Neural cell (in vitro differentiated cells): ENCODE results near the gene L3MBTL2. TPM values are rescaled to one million over a fixed set of nuclear protein-coding genes. Genes with fewer than 3 reads are reported as not detected.

ENCODE experiments used
- H2AFZ ChIP-seq: fragments of 200-600, 300-800 bp; sonication (generic), shearing (Covaris generic); 2 replicates; pipeline ENCODE4 v1.6.0; 2014; ENCODE audit warnings: low read depth, mild to moderate bottlenecking, antibody characterized with exemption, low read length, moderate library complexity
- H3F3A ChIP-seq: fragments of 200-600 bp; shearing (Covaris generic); 2 replicates; pipeline ENCODE4 v1.6.1; 2016; ENCODE audit warnings: mild to moderate bottlenecking, moderate library complexity, mixed read lengths, antibody characterized with exemption, low read length; ENCODE audit not compliant: insufficient read depth, poor library complexity, severe bottlenecking
- H3K27ac ChIP-seq: fragments of 200-600, 300-800 bp; sonication (generic), shearing (Covaris generic); 2 replicates; pipeline ENCODE4 v1.5.1; 2014; ENCODE audit warnings: mild to moderate bottlenecking, low read length, moderate library complexity
- H3K27me3 ChIP-seq: fragments of 300-800, 200-600 bp; sonication (generic), shearing (Covaris generic); 2 replicates; pipeline ENCODE4 v1.6.0; 2014; ENCODE audit warnings: mild to moderate bottlenecking, low read depth, low read length, moderate library complexity; ENCODE audit not compliant: insufficient read depth
- H3K36me3 ChIP-seq: fragments of 300-800, 200-600 bp; sonication (generic), shearing (Covaris generic); 2 replicates; pipeline ENCODE4 v1.5.1; 2014; ENCODE audit warnings: mild to moderate bottlenecking, antibody characterized with exemption, low read length, moderate library complexity; ENCODE audit not compliant: insufficient read depth
- H3K4me2 ChIP-seq: fragments of 300-800, 200-600 bp; sonication (generic), shearing (Covaris generic); 2 replicates; pipeline ENCODE4 v1.6.0; 2014; ENCODE audit warnings: mild to moderate bottlenecking, low read length
- H3K4me3 ChIP-seq: fragments of 300-800, 200-600 bp; sonication (generic), shearing (Covaris generic); 2 replicates; pipeline ENCODE4 v1.5.1; 2014; ENCODE audit warnings: mild to moderate bottlenecking, low read length, moderate library complexity
- H3K79me2 ChIP-seq: fragments of 200-600 bp; shearing (Covaris generic); replicated peaks from 2 replicates; pipeline ENCODE4 v1.6.0; 2014; ENCODE audit warnings: mild to moderate bottlenecking, low read length, moderate library complexity; ENCODE audit not compliant: insufficient read depth
- H3K9ac ChIP-seq: fragments of 300-800, 200-600 bp; sonication (generic), shearing (Covaris generic); 2 replicates; pipeline ENCODE4 v1.6.1; 2016; ENCODE audit warnings: mild to moderate bottlenecking, low read length, mixed read lengths
- H3K9me2 ChIP-seq: fragments of 200-600 bp; shearing (Covaris generic); 2 replicates; pipeline ENCODE4 v1.6.1; 2016; ENCODE audit warnings: mild to moderate bottlenecking, low read length, mixed read lengths; ENCODE audit not compliant: insufficient read depth
- H3K9me3 ChIP-seq: fragments of 200-600, 300-800 bp; sonication (generic), shearing (Covaris generic); 2 replicates; pipeline ENCODE4 v1.6.1; 2016; ENCODE audit warnings: mild to moderate bottlenecking, mixed run types, low read length, moderate library complexity, mixed read lengths
- H4K20me1 ChIP-seq: fragments of 200-600 bp; shearing (Covaris generic); 2 replicates; pipeline ENCODE4 v1.6.1; 2016; ENCODE audit warnings: mild to moderate bottlenecking, mixed run types; ENCODE audit not compliant: insufficient read depth
- EP300 ChIP-seq: fragments of 450-650 bp; conservative IDR thresholded peaks from 2 replicates; pipeline ENCODE4 v1.6.1; 2014; ENCODE audit warnings: antibody characterized with exemption, mild to moderate bottlenecking, moderate library complexity; ENCODE audit not compliant: poor library complexity, severe bottlenecking
- EZH2 ChIP-seq: fragments of 200-600, 300-800 bp; shearing (Covaris generic), sonication (generic); IDR thresholded peaks from 2 replicates; pipeline ENCODE4 v1.6.1; 2014; ENCODE audit warnings: antibody characterized with exemption, low read length, borderline replicate concordance, mild to moderate bottlenecking; ENCODE audit not compliant: insufficient read depth, poor library complexity, severe bottlenecking
- MXI1 ChIP-seq: fragments of 450-650 bp; conservative IDR thresholded peaks from 2 replicates; pipeline ENCODE4 v1.6.1; 2014; ENCODE audit warnings: antibody characterized with exemption, mild to moderate bottlenecking; ENCODE audit not compliant: poor library complexity, severe bottlenecking
- POLR2AphosphoS5 ChIP-seq: IDR thresholded peaks from 2 replicates; pipeline ENCODE4 v1.6.1; 2012
- RAD21 ChIP-seq: fragments of 450-650 bp; conservative IDR thresholded peaks from 2 replicates; pipeline ENCODE4 v1.6.1; 2014; ENCODE audit warnings: antibody characterized with exemption, mild to moderate bottlenecking, moderate library complexity
- SMC3 ChIP-seq: fragments of 450-650 bp; conservative IDR thresholded peaks from 2 replicates; pipeline ENCODE4 v1.6.1; 2014; ENCODE audit warnings: antibody characterized with exemption, mild to moderate bottlenecking, moderate library complexity; ENCODE audit not compliant: poor library complexity
- TAF1 ChIP-seq: IDR thresholded peaks from 2 replicates; pipeline ENCODE4 v1.6.1; 2012; ENCODE audit warnings: low read depth
- polyA plus RNA-seq: library from polyadenylated mRNA; depleted of rRNA; stranded (reverse); fragments of >200 nt; gene quantifications from 2 replicates; pipeline ENCODE4 v1.2.3, GENCODE V29; 2014
- TF ChIP-seq, protein P1 (sequence below): IDR thresholded peaks from 2 replicates; pipeline ENCODE4 v1.6.1; 2012; ENCODE audit warnings: borderline replicate concordance
- TF ChIP-seq, protein P2 (sequence below): fragments of 450-650 bp; IDR thresholded peaks from 2 replicates; pipeline ENCODE4 v1.5.1; 2014; ENCODE audit warnings: antibody characterized with exemption, mild to moderate bottlenecking, moderate library complexity; ENCODE audit not compliant: poor library complexity, severe bottlenecking

Gene L3MBTL2
- polyA plus RNA-seq, 1 donor from 2014 or later = 32.5 TPM

DNA sequence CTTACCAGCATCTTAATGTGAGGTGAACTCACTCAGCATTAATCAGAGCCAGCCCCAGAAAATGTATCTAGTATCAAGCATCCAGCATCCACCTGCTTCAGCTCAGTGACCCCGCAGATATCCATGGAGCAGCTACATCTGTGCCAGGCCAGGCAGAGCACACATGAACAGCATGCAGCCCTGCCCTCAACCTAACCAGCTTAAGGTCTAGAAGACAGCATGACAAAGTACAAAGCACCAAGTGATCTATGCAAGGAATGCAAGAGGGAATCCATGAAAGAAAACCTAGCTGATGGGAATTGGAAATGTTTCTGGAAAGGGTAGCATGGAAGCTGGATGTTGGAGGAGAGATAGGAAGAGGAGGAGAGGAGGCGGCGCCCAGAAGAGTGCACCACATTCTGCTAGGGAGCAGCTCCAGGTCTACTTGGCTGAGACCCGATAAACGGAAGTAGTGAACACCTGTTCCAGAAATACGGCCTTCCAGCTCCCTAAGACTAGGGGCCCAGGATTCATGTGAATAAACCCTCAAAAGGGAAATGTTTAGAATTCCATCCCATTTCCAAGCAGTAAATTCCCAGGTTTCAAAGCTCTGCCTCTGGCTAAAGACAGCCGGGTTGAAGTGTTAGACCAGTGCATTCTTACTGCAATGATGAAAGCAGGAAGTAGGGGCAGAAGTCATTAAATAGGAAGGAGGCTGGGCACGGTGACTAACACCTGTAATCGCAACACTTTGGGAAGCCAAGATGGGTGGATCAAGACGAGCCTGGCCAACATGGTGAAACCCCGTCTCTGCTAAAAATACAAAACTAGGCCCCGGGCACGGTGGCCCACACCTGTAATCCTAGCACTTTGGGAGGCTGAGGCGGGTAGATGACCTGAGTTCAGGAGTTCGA, 23.5 kb upstream of the L3MBTL2 start:
- no peak overlapping the region for H3K9ac ChIP-seq
- TF ChIP-seq TAF1 (no peak), EP300 (no peak), POLR2AphosphoS5 (no peak), RAD21 (no peak), EZH2 (no peak), SMC3 (no peak), MXI1 (no peak)
- TF ChIP-seq, protein P1, sequence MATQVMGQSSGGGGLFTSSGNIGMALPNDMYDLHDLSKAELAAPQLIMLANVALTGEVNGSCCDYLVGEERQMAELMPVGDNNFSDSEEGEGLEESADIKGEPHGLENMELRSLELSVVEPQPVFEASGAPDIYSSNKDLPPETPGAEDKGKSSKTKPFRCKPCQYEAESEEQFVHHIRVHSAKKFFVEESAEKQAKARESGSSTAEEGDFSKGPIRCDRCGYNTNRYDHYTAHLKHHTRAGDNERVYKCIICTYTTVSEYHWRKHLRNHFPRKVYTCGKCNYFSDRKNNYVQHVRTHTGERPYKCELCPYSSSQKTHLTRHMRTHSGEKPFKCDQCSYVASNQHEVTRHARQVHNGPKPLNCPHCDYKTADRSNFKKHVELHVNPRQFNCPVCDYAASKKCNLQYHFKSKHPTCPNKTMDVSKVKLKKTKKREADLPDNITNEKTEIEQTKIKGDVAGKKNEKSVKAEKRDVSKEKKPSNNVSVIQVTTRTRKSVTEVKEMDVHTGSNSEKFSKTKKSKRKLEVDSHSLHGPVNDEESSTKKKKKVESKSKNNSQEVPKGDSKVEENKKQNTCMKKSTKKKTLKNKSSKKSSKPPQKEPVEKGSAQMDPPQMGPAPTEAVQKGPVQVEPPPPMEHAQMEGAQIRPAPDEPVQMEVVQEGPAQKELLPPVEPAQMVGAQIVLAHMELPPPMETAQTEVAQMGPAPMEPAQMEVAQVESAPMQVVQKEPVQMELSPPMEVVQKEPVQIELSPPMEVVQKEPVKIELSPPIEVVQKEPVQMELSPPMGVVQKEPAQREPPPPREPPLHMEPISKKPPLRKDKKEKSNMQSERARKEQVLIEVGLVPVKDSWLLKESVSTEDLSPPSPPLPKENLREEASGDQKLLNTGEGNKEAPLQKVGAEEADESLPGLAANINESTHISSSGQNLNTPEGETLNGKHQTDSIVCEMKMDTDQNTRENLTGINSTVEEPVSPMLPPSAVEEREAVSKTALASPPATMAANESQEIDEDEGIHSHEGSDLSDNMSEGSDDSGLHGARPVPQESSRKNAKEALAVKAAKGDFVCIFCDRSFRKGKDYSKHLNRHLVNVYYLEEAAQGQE = no peak
- no peaks in the 10 kb centered on the region for H3K36me3 ChIP-seq
- no peak overlapping the region for H3K4me2 ChIP-seq
- H3K79me2 ChIP-seq = no peaks in the 10 kb centered on the region
- H3K27me3 ChIP-seq = no peaks in the 10 kb centered on the region
- no peak overlapping the region for H2AFZ ChIP-seq
- no peak overlapping the region for H3K27ac ChIP-seq
- no peaks in the 10 kb centered on the region for H3K9me3 ChIP-seq
- H3K4me3 ChIP-seq = no peak overlapping the region
- H3K9me2 ChIP-seq = no peaks in the 10 kb centered on the region
- H4K20me1 ChIP-seq = no peaks in the 10 kb centered on the region
- no peaks in the 10 kb centered on the region for H3F3A ChIP-seq

- Histone ChIP-seq H3K4me3 (no peak overlapping the region), H4K20me1 (no peaks in the 10 kb centered on the region), H3F3A (no peaks in the 10 kb centered on the region), H3K9me3 (no peaks in the 10 kb centered on the region), H3K36me3 (no peaks in the 10 kb centered on the region), H2AFZ (no peak overlapping the region), H3K27me3 (no peaks in the 10 kb centered on the region), H3K9ac (no peak overlapping the region), H3K79me2 (no peaks in the 10 kb centered on the region), H3K27ac (no peak overlapping the region), H3K4me2 (no peak overlapping the region), H3K9me2 (no peaks in the 10 kb centered on the region)
- TF ChIP-seq POLR2AphosphoS5 (no peak), RAD21 (no peak), TAF1 (no peak), MXI1 (no peak), EP300 (no peak), EZH2 (no peak), SMC3 (no peak)
- TF ChIP-seq, protein P1 = no peak
- TF ChIP-seq, protein P2, sequence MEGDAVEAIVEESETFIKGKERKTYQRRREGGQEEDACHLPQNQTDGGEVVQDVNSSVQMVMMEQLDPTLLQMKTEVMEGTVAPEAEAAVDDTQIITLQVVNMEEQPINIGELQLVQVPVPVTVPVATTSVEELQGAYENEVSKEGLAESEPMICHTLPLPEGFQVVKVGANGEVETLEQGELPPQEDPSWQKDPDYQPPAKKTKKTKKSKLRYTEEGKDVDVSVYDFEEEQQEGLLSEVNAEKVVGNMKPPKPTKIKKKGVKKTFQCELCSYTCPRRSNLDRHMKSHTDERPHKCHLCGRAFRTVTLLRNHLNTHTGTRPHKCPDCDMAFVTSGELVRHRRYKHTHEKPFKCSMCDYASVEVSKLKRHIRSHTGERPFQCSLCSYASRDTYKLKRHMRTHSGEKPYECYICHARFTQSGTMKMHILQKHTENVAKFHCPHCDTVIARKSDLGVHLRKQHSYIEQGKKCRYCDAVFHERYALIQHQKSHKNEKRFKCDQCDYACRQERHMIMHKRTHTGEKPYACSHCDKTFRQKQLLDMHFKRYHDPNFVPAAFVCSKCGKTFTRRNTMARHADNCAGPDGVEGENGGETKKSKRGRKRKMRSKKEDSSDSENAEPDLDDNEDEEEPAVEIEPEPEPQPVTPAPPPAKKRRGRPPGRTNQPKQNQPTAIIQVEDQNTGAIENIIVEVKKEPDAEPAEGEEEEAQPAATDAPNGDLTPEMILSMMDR = no peak
These were observed 20.4 kb upstream of the L3MBTL2 start for GRCh38 chr22:41184679-41185078.
